K562 (cell line): ENCODE data around the gene CCSER1.

Experiments used
- CEBPZ ChIP-seq: fragments of 150-350 bp; IDR thresholded peaks from 2 replicates; pipeline ENCODE4 v1.6.1; 2014; ENCODE audit warnings: low read depth, mild to moderate bottlenecking, low read length, borderline replicate concordance
- CREB1 ChIP-seq, 2 experiments: sonication (generic) in 1 of 2; formaldehyde crosslinking in 1 of 2; IDR thresholded peaks; 2 replicates each; pipeline versions ENCODE4 v1.6.1 to v1.8.0; 2012 to 2022; ENCODE audit warnings: inconsistent platforms in 1 of 2, mild to moderate bottlenecking in 1 of 2, missing genetic modification reagents in 1 of 2, moderate library complexity in 1 of 2
- CTCF ChIP-seq, 3 experiments: IDR thresholded peaks in 2 of 3; conservative IDR thresholded peaks in 1 of 3; 2 replicates each; pipeline ENCODE4 v1.5.1; 2011 to 2012; ENCODE audit warnings: low read length in 3 of 3, mild to moderate bottlenecking in 3 of 3, control low read depth in 2 of 3, improper control_type of control experiment in 1 of 3, inconsistent platforms in 1 of 3, low read depth in 1 of 3, mixed read lengths in 1 of 3, moderate library complexity in 1 of 3; ENCODE audit not compliant: insufficient read depth in 2 of 3
- FOXA1 ChIP-seq: fragments of 450-650 bp; IDR thresholded peaks from 2 replicates; pipeline ENCODE4 v1.6.1; 2016; ENCODE audit warnings: mild to moderate bottlenecking, borderline replicate concordance
- FOXP1 ChIP-seq: sonication (generic); formaldehyde crosslinking; IDR thresholded peaks from 2 replicates; pipeline ENCODE4 v1.8.0; 2022; ENCODE audit warnings: mild to moderate bottlenecking, missing genetic modification reagents
- IRF2 ChIP-seq: sonication (generic); formaldehyde crosslinking; IDR thresholded peaks from 2 replicates; pipeline ENCODE4 v1.8.1; 2022; ENCODE audit warnings: mild to moderate bottlenecking, missing genetic modification reagents
- PHF21A ChIP-seq: fragments of 450-650 bp; IDR thresholded peaks from 2 replicates; pipeline ENCODE4 v1.6.1; 2017; ENCODE audit warnings: low read depth, borderline replicate concordance
- PTTG1 ChIP-seq: fragments of 450-650 bp; IDR thresholded peaks from 2 replicates; pipeline ENCODE4 v1.6.1; 2016; ENCODE audit warnings: low read depth, mild to moderate bottlenecking, missing genetic modification characterization, missing compliant biosample characterization
- SUPT5H ChIP-seq: fragments of 450-650 bp; IDR thresholded peaks from 2 replicates; pipeline ENCODE4 v1.6.1; 2016
- ZC3H11A ChIP-seq: IDR thresholded peaks from 2 replicates; pipeline ENCODE4 v1.6.1; 2012; ENCODE audit warnings: low read depth, low read length, improper control_type of control experiment
- ZNF592 ChIP-seq: fragments of 450-650 bp; IDR thresholded peaks from 2 replicates; pipeline ENCODE4 v1.6.1; 2017; ENCODE audit warnings: antibody characterized with exemption, mild to moderate bottlenecking
- ZNF766 ChIP-seq: fragments of 200-800 bp; sonication (Bioruptor generic); conservative IDR thresholded peaks from 2 replicates; pipeline ENCODE4 v1.6.1; 2016; ENCODE audit warnings: missing genetic modification characterization, missing compliant biosample characterization

- TF ChIP-seq CTCF (IDR thresholded peaks at IDR 0.05 in 2 of 3, conservative IDR thresholded peaks at IDR 0.05 in 1 of 3; ENCODE audit: insufficient read depth in 2 of 3, low read depth in 1 of 3, low read length in 3 of 3): no peak
- no peak for TF ChIP-seq ZC3H11A
- no peak for TF ChIP-seq FOXP1 (CRISPR knock-in tag)
- no peak for TF ChIP-seq IRF2 (CRISPR knock-in tag)
- no peak for TF ChIP-seq ZNF766
- TF ChIP-seq PHF21A: no peak
- TF ChIP-seq ZNF592: no peak
- no peak for TF ChIP-seq SUPT5H
- no peak for TF ChIP-seq FOXA1
- TF ChIP-seq PTTG1: no peak
- no peak for TF ChIP-seq CREB1 (IDR thresholded peaks at IDR 0.05)
- TF ChIP-seq CREB1 (CRISPR knock-in tag; IDR thresholded peaks at IDR 0.05): no peak
- no peak for TF ChIP-seq CEBPZ
Measured at GRCh38 chr4:90606781-90607180, 479.6 kb downstream of the CCSER1 start.
